SK-N-MC (cell line): ENCODE results near the gene PCDHGC3.

Experiments
- EZH2 ChIP-seq: fragments of 200-600 bp; sonication (generic); IDR thresholded peaks from one replicate; pipeline ENCODE4 v1.6.1; 2017; ENCODE audit warnings: antibody characterized with exemption
- POLR2AphosphoS5 ChIP-seq: IDR thresholded peaks from 2 replicates; pipeline ENCODE4 v1.6.1; 2012; ENCODE audit warnings: mild to moderate bottlenecking, low read depth, low read length, borderline replicate concordance

DNA sequence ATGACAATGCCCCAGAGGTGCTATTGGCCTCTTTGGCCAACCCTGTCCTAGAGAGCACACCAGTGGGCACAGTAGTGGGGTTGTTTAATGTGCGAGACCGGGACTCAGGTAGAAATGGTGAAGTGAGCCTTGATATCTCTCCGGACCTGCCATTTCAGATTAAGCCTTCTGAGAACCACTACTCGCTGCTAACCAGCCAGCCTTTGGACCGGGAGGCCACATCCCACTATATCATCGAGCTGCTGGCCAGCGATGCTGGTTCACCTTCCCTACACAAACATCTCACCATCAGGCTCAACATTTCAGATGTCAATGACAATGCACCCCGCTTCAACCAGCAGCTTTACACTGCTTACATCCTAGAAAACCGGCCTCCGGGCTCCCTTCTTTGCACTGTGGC lies 14.5 kb downstream of the PCDHGC3 start:
- no peak for TF ChIP-seq POLR2AphosphoS5
- TF ChIP-seq EZH2: no peak
